GM23248 (cell line): ENCODE data around the gene PRSS57.

Source experiments
- EZH2 ChIP-seq: fragments of 200-600 bp; sonication (generic); IDR thresholded peaks from 2 replicates; pipeline ENCODE4 v1.6.1; 2018; ENCODE audit warnings: antibody characterized with exemption, mild to moderate bottlenecking; ENCODE audit not compliant: insufficient read depth, poor library complexity, severe bottlenecking
- EZH2phosphoT487 ChIP-seq: fragments of 200-600 bp; sonication (generic); IDR thresholded peaks from 2 replicates; pipeline ENCODE4 v1.6.1; 2018; ENCODE audit warnings: antibody characterized with exemption, moderate library complexity, mild to moderate bottlenecking, low read depth; ENCODE audit not compliant: insufficient read depth

GRCh38 chr19:703329-703650 is 8.0 kb upstream of the PRSS57 start:
- TF ChIP-seq EZH2phosphoT487: no peak
- no peak for TF ChIP-seq EZH2
